ENCODE measurements around the gene GPRIN3. TPM values are rescaled to one million over a fixed set of nuclear protein-coding genes. Genes with fewer than 3 reads are reported as not detected.

Gene GPRIN3
- polyA plus RNA-seq, 1 donor: 3.3 TPM

GRCh38 chr4:89289312-89289711 is 18.3 kb downstream of the GPRIN3 start:
- DNase-seq: no peak

- DNase-seq: no peak
Observed at GRCh38 chr4:89288430-89288829, 19.2 kb downstream of the GPRIN3 start.

GRCh38 chr4:89287945-89288344 is 19.7 kb downstream of the GPRIN3 start:
- no peak for DNase-seq

GRCh38 chr4:89285745-89286144 is 21.9 kb downstream of the GPRIN3 start:
- no peak for DNase-seq

GRCh38 chr4:89284828-89285227 is 22.8 kb downstream of the GPRIN3 start:
- no peak for DNase-seq

GRCh38 chr4:89284020-89284424 is 23.6 kb downstream of the GPRIN3 start:
- DNase-seq: no peak

- no peak for DNase-seq
Observed at GRCh38 chr4:89283226-89284009, 24.2 kb downstream of the GPRIN3 start.

GRCh38 chr4:89279385-89279784 is 28.2 kb downstream of the GPRIN3 start:
- no peak for DNase-seq

GRCh38 chr4:89277412-89277811 is 30.2 kb downstream of the GPRIN3 start:
- no peak for DNase-seq

GRCh38 chr4:89276296-89276695 is 31.3 kb downstream of the GPRIN3 start:
- no peak for DNase-seq

GRCh38 chr4:89275587-89275986 is 32.0 kb downstream of the GPRIN3 start:
- DNase-seq: no peak

GRCh38 chr4:89273741-89274141 is 33.9 kb downstream of the GPRIN3 start:
- DNase-seq: no peak

GRCh38 chr4:89270792-89271191 is 36.8 kb downstream of the GPRIN3 start:
- DNase-seq: no peak

GRCh38 chr4:89269121-89269666 is 38.4 kb downstream of the GPRIN3 start:
- no peak for DNase-seq

- no peak for DNase-seq
Observed at GRCh38 chr4:89268679-89269078, 38.9 kb downstream of the GPRIN3 start.

GRCh38 chr4:89267846-89268245 is 39.8 kb downstream of the GPRIN3 start:
- no peak for DNase-seq

- DNase-seq: no peak
Observed at GRCh38 chr4:89267392-89267791, 40.2 kb downstream of the GPRIN3 start.

GRCh38 chr4:89266128-89266527 is 41.5 kb downstream of the GPRIN3 start:
- no peak for DNase-seq

- no peak for DNase-seq
Observed at GRCh38 chr4:89263265-89263664, 44.3 kb downstream of the GPRIN3 start.

GRCh38 chr4:89259301-89260028 is 48.1 kb downstream of the GPRIN3 start:
- DNase-seq: no peak

- no peak for DNase-seq
Observed at GRCh38 chr4:89258506-89258905, 49.1 kb downstream of the GPRIN3 start.

- DNase-seq: no peak
Observed at GRCh38 chr4:89257376-89257775, 50.2 kb downstream of the GPRIN3 start.

- no peak for DNase-seq
Observed at GRCh38 chr4:89256203-89256800, 51.3 kb downstream of the GPRIN3 start.
